Mesenteric fat pad (tissue), 1 donor: Measurements from ENCODE around the gene MX1. TPM values are rescaled to one million over a fixed set of nuclear protein-coding genes. Genes with fewer than 3 reads are reported as not detected.

Source experiments
- DNase-seq: peaks from one replicate; pipeline ENCODE4 v3.0.0-alpha.2; 2020; ENCODE audit warnings: low spot score
- total RNA-seq: library from RNA; stranded (reverse); fragmentation: NEBNext Ultra II Directional; extraction: Animal tissue kit (Norgen Biotek cat#: 25700); gene quantifications from one replicate; pipeline ENCODE4 v1.2.1, GENCODE V29; 2021
- donor health status: DM: yes; HTN: yes; CAD: no.

Gene MX1
- total RNA-seq, 1 donor from 2014 or later, result 60.3 TPM

DNA sequence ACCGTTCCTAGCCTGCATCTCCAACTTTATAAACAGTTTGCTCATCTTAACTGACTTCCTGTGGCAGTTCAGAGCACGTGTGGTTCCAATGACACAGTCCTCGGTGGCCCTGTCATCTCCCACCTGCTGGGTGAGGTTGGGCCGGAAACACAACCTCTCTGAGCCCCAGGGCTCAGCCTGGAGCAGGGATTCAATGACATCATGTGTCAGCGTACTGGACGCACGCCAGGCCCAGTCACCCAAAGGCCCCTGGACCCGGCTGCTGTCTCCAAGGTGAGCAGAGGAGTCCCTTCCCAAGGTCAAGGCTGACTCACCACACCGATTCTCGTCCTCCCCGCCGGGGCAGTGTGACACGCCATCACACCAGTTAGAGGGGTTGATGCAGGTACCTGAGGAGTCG lies 62.0 kb downstream of the MX1 start:
- DNase-seq, result no peak

DNA sequence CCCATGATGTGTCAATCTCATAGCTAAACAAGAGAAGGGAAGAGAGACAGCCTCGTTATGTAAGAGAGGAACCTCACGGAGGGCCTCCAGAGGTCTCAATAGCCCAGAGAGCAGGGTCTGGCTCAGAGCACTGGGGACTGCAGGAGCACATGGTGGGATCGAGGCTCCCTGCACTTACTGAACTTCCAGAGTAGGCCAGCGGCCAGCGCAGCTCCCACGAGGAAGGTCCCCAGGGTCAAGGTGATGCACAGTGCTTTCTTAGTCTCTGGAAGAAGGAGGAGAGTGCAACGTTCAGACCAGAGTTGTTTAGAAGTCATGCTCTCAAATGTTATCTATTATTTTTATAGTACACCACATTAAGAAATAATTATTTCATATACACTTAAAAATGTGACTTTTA lies 63.3 kb downstream of the MX1 start:
- DNase-seq, result no peak

DNA sequence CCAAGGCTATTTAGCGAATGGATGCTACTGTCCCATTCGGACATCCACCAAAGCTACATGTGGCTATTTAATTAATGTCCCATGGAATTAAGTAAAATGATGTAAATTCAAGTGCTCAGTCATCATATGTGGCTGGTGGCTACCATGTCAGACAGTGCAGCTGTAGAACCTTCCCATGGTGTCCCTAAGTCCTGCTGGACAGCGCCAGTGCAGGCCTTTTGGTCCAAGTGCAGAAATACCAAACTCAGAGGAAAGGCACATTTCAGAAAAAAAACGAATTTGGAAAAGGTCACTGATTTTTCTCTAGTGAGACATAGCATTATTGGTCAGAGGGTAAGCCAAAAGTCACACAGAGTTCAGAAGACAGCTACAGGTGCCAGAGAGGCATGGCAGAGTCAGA lies 64.3 kb downstream of the MX1 start:
- DNase-seq, result no peak

DNA sequence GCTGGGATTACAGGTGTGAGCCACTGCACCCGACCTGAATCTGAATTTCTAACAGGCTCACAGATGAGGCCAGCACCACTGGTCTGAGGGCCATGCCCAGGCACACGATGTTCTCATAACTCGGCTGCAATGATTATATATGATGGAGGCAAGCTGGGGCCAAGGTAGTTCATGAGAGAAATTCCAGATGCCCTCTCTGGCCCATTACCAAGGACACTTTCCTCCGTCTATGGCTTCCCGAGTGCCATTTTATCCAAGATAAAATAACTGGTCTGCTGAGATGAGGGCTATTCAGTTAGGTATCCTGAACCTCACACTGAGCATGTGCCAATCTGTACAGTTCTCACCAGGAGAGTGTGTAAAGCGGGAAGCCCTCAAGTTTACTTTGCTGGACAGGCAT lies 65.4 kb downstream of the MX1 start:
- DNase-seq, result no peak

DNA sequence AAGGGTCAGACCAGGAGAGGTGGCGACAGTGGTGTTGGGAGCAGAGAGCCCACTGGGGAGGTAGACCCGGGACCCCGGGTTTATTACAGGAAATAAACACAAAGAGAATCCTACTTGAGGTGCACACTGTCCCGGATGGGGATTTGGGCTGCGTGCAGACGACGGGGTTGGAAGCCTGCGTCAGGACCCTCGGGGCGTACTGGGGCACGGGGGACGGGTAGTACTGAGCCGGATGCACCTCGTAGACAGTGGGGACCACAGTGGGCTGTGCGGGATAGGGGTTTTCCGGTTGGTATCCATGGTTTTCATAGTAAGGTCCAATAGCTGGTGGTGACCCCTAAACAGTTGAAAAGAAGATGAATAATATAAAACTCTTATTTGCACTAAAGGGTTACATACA lies 68.2 kb downstream of the MX1 start:
- DNase-seq, result no peak

DNA sequence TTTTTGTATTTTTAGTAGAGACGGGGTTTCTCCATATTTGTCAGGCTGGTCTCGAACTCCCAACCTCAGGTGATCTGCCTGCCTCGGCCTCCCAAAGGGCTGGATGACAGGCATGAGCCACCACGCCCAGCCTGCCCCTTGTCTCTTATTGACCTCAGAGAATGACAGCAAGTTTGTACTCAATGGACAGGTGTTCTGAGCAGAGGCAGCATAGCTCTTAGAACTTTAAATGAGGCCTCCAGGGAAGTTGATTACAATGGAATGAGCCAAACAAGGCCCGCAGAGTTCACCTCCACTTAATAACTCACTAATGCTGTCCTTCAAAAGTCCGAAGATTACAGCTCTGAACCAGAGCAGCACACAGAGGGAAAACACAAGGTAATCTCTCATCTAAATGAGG lies 71.0 kb downstream of the MX1 start:
- no peak for DNase-seq

DNA sequence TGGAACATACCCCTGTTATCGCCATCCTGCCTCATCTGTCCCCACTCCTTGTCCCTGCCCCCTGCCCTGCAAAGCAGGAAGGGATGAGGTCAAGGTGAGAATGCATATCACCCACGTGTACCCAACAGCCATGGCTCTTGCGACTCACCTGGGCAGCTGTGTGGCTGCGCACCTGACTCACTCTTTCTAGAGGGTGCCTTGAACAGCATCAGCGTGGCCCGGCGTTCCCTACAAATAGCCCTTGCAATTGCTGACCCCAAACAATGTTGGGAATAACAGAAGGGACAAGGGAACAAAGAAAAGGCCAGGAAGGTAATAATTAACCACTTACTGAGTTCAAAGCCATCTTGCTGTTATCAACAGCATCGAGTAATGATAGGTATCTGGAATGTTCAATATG lies 71.7 kb downstream of the MX1 start:
- DNase-seq, result no peak

DNA sequence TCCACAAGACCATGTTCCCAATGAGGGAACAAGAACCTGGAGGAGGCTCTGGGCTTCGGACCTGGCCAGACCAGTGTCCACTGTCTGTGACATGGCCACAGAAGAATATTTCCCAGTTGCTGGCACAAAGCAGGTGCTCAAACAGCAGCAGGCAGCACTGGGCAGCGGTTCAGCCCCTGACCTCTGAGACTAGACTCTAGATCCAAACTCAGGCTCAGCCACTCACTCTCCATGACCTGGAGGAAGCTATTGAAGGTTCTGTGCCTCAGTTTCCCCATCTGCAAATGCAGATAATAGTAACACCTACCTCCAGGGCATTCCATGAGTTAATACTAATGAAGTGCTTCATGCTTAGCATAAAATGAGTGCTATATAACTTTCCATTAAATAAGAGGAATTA lies 73.9 kb downstream of the MX1 start:
- no peak for DNase-seq

DNA sequence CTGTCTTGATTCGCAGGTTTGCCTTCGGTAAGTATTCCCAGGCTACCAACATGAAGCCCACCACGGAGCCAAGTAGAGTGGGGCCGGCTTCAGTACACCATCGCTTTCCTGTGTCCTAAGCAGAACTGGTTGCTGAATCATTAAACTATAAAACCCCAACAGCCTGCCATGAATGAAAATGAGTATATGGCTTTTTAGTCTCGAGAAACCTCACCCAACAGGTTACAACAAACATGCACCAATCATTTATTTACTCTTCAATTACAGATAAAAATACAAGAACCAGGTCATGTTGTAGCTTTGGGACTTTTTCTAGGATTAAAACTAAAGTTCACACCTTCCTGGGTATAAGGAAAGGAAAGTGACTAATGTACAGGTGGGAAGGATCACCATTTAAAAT lies 74.3 kb downstream of the MX1 start:
- DNase-seq, result no peak

DNA sequence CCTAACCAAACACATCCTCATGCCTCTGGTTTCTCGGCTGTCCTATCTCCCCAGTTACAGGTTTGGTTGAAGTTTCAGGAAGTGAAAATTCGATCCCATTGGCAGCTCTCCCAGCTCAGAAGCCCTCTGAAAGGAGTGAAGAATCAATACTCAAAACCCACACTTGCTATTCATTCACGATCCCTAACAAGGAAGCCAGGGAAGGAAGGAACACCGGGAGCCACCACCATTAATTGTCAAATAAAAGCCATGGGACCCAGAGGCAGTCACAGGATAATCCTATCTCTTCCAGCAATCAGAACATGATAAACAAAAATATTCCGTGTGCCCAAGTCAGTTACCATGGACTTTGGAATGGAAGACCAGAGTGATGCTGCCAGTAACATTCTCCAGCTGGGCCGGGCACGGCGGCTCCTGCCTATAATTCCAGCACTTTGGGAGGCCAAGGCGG lies 74.9 kb downstream of the MX1 start:
- DNase-seq, result no peak

DNA sequence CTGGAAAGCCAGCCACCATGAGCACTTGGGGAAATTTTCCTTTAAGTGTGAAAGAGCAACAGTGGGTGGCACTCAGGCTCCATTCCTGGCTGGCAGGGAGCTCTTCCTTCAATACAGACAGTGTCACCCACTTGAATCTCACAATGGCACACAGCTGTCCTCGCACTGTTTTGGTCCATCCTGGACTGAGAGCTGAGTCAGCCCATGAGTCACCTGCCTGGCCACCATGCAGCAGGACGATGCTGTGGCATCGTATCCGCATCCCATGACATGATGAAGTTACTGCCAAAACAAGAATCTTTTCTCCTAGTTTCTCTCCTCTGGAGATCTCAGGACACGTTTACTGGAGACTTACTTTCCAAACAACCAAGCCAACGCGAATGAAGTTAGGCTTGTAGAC lies 75.9 kb downstream of the MX1 start:
- no peak for DNase-seq

DNA sequence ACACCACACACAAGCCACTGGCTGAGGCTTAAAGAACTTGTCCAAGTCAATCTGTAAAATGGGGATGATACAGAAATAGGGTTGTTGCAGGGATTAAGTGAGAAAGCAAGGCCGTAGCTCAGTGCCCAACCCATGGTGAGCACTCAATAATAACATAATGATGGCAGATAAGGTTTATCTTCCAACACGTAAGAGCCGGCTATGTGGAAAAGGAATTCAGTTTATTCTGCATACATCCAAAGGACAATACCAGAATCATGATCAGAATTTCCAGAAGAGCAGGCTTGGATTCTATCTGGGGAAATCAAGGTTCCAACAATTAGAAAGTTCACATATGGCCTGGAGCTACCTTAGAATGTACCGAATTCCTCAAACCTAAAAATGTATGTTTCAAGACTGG lies 77.3 kb downstream of the MX1 start:
- DNase-seq, result no peak

DNA sequence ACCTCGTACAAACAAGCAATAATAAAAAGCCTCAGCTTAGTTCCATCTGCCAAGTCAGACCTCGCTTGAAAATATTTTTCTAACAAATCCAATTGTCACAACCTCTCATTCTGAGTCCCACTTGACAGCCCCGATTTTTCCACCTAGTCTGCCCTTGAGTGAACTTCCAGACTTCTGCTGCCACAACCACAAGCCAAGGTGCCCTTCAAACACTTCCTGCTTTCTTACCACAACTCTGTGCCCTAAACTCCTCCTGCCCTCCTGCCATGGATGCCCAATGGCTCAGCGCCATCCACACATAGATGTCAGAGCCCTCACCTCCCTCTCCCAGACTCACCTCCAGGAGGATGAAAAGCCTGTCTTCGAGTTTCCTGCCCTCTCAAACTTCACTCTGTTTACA lies 78.0 kb downstream of the MX1 start:
- no peak for DNase-seq

DNA sequence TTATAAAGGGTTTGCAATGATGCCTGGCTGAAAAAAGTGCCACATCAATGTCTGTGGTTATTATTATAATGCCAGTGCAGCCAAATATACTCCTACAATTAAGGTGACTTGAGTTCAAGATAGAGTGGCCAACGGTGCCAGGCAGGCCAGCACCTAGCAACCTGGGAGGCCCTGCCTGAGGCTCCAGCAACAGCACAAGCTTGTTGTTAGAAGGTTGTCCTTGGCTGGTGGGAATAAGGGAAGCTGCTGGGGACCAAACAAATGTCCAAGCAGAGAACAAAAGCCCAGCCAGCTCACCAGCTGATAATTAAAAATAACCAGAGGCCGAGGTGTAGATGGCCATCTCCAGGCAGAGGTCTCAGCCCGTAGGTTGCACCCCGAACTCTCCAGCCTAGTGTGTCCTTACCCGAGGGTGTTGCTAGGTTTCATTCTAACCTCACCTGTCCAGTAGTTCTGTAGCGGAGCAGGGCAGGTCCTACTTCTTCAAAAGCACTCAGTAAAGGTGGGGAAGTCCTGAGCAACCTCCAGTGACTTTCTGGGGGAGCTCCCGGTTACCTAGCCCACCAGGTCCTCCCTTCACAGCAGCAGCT lies 80.1 kb downstream of the MX1 start:
- DNase-seq, result no peak

DNA sequence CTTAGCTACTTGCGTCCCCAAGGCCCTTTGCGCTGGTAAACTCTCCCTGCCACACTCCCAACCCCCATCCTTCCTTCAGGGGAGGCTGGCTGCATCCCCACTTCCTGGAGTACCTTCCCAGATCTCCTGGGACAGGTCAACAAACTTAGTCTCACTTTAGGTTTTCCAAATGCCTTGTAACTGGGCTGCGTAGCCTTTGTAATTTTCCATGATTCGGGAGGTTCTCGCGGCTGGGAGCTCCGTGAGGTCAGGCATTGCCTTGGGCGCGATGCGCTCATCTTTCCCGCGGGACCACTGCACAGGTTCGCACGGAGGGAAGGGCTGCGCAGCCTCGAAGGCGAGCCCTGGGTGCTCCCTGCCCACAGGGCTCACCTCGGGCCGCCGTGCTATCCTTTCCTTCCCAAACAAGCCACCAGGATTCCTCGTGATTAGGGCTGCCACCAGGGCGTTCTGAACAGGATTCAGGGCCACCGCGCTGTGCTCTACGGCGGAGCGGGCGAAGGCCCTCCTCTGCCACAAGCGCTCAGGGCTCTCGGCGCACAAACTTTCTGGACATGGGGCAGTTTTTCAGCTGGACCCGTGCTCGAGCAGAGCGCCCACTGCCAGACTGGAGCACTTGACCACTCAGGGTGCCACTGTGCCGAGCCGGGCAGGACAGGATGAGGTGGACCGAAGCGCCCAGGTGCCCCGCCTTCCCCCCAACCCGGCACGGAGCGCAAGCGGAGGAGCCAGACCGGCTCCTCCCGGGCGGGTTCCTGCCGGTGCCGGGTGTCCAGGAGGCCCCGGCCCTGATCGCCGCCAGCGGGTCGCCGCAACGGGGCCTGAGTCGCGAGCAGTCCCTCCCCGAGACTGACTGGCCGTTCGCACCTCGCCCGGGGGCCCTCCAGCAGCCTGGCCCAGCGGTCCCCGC lies 80.8 kb downstream of the MX1 start:
- DNase-seq, result no peak

DNA sequence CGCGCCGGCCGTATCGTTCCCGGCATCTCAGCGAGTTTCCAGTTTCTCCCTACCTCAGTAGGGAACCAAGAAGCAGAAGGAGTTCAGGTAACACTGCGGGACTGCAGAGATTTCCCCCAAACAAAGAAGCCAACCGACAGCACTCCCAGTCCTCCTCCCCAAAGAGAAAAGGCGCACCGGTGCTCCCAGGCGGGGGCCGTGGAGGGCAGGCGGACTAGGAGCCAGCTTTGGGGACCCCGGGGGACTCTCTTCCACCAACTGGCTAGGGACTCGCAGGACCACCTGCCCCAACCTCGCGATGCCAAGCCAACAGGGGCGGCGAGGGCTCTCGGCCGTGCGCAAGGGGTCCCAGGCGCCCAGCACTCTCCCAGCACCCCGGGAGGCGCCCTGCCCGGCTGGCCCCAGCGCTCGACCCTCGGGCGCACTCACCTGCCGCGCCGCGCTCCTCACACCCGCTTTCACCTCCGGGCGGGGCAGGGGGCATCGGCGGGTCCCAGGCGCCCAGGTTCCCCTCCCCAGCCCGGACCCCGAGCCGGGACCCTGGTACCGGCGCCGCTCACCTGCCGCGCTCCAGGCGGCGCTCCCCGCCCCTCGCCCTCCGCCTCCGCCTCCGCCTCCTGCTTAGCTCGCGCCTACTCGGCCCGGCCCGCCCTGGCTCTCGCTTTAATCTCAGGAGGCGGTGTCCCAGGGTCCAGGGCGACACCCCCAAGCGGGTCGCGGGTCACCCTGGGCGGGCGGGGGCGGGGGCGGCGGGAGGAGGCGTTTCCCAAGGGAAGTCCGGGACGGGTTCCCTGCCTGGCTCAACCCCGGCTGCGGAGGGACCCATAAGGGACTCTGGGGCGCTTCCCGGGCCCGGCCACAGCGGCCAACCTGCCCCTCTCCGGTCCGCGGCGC lies 81.7 kb downstream of the MX1 start, which contains the start of gene TMPRSS2:
Gene TMPRSS2, minus strand, starts transcription at position 638 of the 894 bp plus-strand sequence. CDS start 10,025 bp downstream, outside the sequence.
- DNase-seq, result no peak

DNA sequence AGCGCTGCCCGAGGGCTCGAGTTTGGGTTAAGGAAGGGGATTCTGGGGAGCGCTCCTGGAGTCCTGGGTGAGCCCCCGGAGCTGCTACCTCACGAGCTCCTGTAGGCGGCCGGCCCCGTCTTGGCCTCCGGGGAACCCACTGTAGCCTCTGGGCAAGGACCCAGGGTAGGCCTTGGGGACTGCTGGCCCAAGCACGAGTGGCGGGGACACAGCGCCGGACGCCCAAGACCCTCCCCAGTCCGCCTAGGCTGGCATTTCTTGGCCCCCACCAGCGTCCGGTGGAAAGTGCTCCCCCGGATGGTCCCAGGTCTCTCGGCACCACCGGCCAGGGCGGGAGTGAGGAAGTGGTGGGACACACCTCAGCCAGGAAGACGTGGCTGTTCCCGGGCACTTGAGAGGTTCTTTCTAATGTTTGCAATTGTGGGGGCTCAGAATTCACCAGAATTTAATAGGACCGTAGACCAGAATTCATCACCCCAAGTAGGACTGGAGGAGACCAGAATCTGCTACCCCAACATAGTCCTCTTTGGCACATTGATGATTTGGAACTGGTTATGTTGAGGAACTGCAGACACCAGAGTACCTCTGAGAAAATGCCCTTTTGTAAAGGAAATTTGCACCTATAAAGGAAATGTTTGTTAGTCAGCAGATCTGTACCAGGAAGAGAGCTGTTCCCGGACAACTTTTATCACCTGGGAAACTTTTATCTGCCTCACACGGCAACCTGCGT lies 82.5 kb downstream of the MX1 start:
- DNase-seq, result no peak
